Measurements from ENCODE around the gene DDIT4L. TPM values are rescaled to one million over a fixed set of nuclear protein-coding genes. Genes with fewer than 3 reads are reported as not detected.
A peak's percentile ranks its signal among the peaks of the same experiment; 100 is the strongest.

Gene DDIT4L
- total RNA-seq, 4 donors from 2014 or later: 0.79 to 2.0 TPM; not detected in 2

DNA sequence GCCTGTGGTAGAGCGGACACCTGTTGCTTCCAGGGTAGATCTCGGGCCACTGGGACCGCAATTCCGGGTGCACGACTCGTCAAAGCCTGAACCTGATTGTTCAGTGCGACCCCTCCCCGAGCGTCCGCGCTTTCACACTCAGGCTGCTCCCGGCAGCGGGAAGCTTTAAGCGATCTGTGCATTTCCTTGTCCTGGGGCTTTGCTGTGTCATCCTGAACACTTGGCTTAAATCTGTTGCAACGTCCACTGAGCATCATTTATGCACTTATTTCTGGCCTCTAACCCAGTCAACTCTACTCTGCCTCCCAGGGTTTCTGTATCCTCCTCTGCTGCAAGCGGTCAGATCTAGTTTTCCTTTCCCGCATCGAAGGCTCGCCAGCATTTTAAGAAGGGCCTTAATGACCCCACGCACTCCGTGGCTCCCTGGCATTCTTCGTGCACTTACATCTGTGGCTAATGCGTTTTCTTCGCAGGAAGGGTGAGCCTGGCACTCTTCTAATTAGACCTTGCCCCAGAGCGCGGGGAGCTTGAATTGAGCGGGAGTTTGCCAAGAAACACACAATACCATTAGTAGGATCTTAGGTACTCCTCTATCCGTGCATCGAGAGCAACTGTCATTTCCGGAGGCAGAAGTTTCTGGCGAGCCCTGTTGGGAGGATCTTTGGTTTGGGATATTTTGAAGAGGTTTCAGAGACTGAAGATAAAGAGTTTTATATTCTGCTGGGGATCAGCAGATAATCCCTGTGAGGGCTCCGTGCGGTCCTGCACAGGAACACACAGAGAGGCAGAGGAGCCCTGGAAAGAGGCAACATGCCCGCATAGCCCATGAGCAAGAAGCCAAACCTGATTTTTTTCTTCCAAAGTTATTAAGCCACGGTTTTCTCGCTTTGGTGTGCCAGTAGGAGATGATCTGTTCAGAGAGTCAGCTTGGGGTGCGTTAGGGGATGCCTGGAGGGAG is 654 bp upstream of the DDIT4L start:
- DNase-seq: no peak
- WGBS, 2 donors (ENCODE audit: low coverage in 1 of 2): 32 to 58% methylated on average over 11 to 37 of the region's 37 CpGs
- intact Hi-C loops (cut with DNase I; ENCODE audit: low total_unique reads): loop anchor here (10.0 kb wide), 1 partner anchor 124 kb away; no protein-coding TSS in a partner anchor
- in situ Hi-C loops (cut with MboI; ENCODE audit: low pct_ligation_motif_present in 1 of 4, low pct_unique_long_range_greater_than_20kb in 1 of 4, low sequenced_read_pairs in 3 of 4): no loop called here
- H3K36me3 ChIP-seq: no peaks in the 10 kb centered on the region
- peaks cover 32% of the 10 kb centered on the region for H3K27me3 ChIP-seq
- TF ChIP-seq POLR2A (IDR thresholded peaks at IDR 0.05) (no peak), EP300 (IDR thresholded peaks at IDR 0.05; ENCODE audit: low read depth) (no peak), POLR2AphosphoS5 (IDR thresholded peaks at IDR 0.05) (no peak)
- TF ChIP-seq, protein P1, sequence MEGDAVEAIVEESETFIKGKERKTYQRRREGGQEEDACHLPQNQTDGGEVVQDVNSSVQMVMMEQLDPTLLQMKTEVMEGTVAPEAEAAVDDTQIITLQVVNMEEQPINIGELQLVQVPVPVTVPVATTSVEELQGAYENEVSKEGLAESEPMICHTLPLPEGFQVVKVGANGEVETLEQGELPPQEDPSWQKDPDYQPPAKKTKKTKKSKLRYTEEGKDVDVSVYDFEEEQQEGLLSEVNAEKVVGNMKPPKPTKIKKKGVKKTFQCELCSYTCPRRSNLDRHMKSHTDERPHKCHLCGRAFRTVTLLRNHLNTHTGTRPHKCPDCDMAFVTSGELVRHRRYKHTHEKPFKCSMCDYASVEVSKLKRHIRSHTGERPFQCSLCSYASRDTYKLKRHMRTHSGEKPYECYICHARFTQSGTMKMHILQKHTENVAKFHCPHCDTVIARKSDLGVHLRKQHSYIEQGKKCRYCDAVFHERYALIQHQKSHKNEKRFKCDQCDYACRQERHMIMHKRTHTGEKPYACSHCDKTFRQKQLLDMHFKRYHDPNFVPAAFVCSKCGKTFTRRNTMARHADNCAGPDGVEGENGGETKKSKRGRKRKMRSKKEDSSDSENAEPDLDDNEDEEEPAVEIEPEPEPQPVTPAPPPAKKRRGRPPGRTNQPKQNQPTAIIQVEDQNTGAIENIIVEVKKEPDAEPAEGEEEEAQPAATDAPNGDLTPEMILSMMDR (IDR thresholded peaks at IDR 0.05): no peak
- no peaks in the 10 kb centered on the region for H3K9me3 ChIP-seq
- no peak overlapping the region for H3K27ac ChIP-seq
- peaks cover 0 to 18% (median 15%) of the 10 kb centered on the region in 4 donors for H3K4me1 ChIP-seq
- H3K4me3 ChIP-seq: peak overlapping the region; percentile 41 to 76 (median 51)

DNA sequence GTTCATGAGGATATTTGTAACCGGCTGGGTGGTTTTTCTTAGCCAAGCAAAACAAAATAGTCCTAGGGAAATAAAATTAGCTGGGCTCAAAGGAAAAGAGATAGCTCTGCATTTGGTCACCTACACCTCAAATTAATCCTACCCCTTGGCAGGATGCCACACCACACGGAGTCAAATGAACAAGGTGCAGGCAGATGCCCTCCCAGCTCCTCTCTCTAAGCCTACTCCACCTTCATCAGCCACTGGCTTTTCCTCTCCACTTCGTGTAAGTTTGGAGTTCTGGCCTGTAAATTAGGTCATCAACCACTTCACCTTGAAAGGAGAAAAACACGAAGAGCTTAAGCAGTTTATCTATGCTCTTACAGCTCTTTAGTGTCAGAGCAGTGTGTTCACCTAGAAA is 1.4 kb downstream of the DDIT4L start:
- Histone ChIP-seq H3K9me3 (no peaks in the 10 kb centered on the region), H3K27me3 (peaks cover 32% of the 10 kb centered on the region), H3K27ac (no peak overlapping the region), H3K4me3 (peak overlapping the region in 1 of 4 donors; percentile 0), H3K4me1 (peaks cover 0 to 18% (median 15%) of the 10 kb centered on the region in 4 donors), H3K36me3 (no peaks in the 10 kb centered on the region)
- DNase-seq: no peak
- intact Hi-C loops (cut with DNase I; ENCODE audit: low total_unique reads) (no loop called here), in situ Hi-C loops (cut with MboI; ENCODE audit: low pct_ligation_motif_present in 1 of 4, low pct_unique_long_range_greater_than_20kb in 1 of 4, low sequenced_read_pairs in 3 of 4) (no loop called here)
- 49 to 66% methylated on average over 3 to 4 of the region's 4 CpGs for WGBS, 2 donors (ENCODE audit: low coverage in 1 of 2)
- TF ChIP-seq POLR2AphosphoS5 (IDR thresholded peaks at IDR 0.05): no peak
- no peak for TF ChIP-seq EP300 (IDR thresholded peaks at IDR 0.05; ENCODE audit: low read depth)
- TF ChIP-seq POLR2A (IDR thresholded peaks at IDR 0.05): no peak

DNA sequence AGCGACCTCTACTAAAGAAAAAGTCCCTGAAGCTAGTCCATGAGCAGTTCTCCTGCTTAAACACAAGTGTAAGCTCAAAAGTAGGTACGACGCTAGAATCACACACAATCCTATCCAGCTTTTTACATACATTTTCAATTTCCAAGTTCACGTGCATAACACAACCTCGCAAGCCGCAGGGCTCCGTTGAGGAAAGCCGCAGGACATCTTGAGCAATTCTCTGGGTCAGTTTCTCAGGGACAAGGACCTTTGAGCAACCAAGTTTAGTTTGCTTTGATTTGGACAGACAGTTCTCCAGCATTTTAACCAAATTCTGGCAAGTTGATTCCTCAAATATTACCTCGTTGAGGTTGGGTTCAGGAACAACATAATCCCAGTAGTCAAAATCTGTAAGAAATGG is 2.5 kb downstream of the DDIT4L start:
- H3K27me3 ChIP-seq: peaks cover 32% of the 10 kb centered on the region
- peaks cover 0 to 18% (median 15%) of the 10 kb centered on the region in 4 donors for H3K4me1 ChIP-seq
- in situ Hi-C loops (cut with MboI; ENCODE audit: low pct_ligation_motif_present in 1 of 4, low pct_unique_long_range_greater_than_20kb in 1 of 4, low sequenced_read_pairs in 3 of 4): no loop called here
- 95 to 96% methylated on average over 6 to 9 of the region's 9 CpGs for WGBS, 2 donors (ENCODE audit: low coverage in 1 of 2)
- intact Hi-C loops (cut with DNase I; ENCODE audit: low total_unique reads): no loop called here
- no peak overlapping the region for H3K27ac ChIP-seq
- TF ChIP-seq POLR2A (IDR thresholded peaks at IDR 0.05) (no peak), EP300 (IDR thresholded peaks at IDR 0.05; ENCODE audit: low read depth) (no peak), POLR2AphosphoS5 (IDR thresholded peaks at IDR 0.05) (no peak)
- TF ChIP-seq, protein P1 (IDR thresholded peaks at IDR 0.05): no peak
- H3K36me3 ChIP-seq: no peaks in the 10 kb centered on the region
- DNase-seq: no peak
- H3K4me3 ChIP-seq: no peak overlapping the region
- H3K9me3 ChIP-seq: no peaks in the 10 kb centered on the region

DNA sequence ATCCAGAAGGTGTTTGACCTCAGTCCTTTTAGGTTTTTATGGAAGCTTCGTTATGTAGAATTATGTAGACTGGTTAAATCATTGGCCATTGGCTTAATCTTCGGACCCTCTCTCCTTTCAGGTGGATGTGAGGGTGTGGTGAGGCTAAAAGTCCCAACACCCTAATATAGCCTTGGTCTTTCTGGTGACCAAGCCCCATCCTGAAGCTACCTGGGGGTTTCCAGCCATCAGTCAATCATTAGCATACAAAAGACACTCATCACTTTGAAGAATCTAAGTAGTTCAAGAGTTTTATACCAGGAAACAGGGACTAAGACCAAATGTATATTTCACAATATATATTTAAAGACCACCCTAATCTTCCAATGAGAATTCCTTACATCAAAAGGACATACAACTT is 5.5 kb downstream of the DDIT4L start:
- TF ChIP-seq EP300 (IDR thresholded peaks at IDR 0.05; ENCODE audit: low read depth) (no peak), POLR2A (IDR thresholded peaks at IDR 0.05) (no peak), POLR2AphosphoS5 (IDR thresholded peaks at IDR 0.05) (no peak)
- TF ChIP-seq, protein P1 (IDR thresholded peaks at IDR 0.05): no peak
- H3K9me3 ChIP-seq: no peaks in the 10 kb centered on the region
- no peaks in the 10 kb centered on the region for H3K36me3 ChIP-seq
- no peak for DNase-seq
- H3K4me3 ChIP-seq: no peak overlapping the region
- H3K27ac ChIP-seq: no peak overlapping the region
- intact Hi-C loops (cut with DNase I; ENCODE audit: low total_unique reads): no loop called here
- in situ Hi-C loops (cut with MboI; ENCODE audit: low pct_ligation_motif_present in 1 of 4, low pct_unique_long_range_greater_than_20kb in 1 of 4, low sequenced_read_pairs in 3 of 4): no loop called here
- WGBS, 2 donors (ENCODE audit: low coverage in 1 of 2): 84 to 95% methylated on average over 2 of the region's 2 CpGs
- H3K27me3 ChIP-seq: peaks cover 18% of the 10 kb centered on the region
- H3K4me1 ChIP-seq: peaks cover 0 to 7% (median 5%) of the 10 kb centered on the region in 4 donors
